Suprapubic skin (tissue), 4 donors: ENCODE data around the gene SERPING1.

Source experiments
- CTCF ChIP-seq, 2 donors: fragments of 200-600 bp in 1 of 2; fragments of 450-650 bp in 1 of 2; sonication (generic) in 1 of 2; IDR thresholded peaks; one replicate each; pipeline ENCODE4 v1.5.1; 2016 to 2019; ENCODE audit warnings: antibody characterized with exemption in 2 of 2, mild to moderate bottlenecking in 1 of 2, moderate library complexity in 1 of 2
- EP300 ChIP-seq: sonication (generic); formaldehyde crosslinking; IDR thresholded peaks from one replicate; pipeline ENCODE4 v1.6.1; 2017; ENCODE audit warnings: antibody characterized with exemption
- POLR2A ChIP-seq, 2 donors: fragments of 450-650 bp; IDR thresholded peaks; one replicate each; pipeline ENCODE4 v1.6.1; 2017; ENCODE audit warnings: antibody characterized with exemption in 2 of 2, mild to moderate bottlenecking in 2 of 2, moderate library complexity in 2 of 2
- POLR2AphosphoS5 ChIP-seq, 3 donors: sonication (generic); formaldehyde crosslinking; IDR thresholded peaks; one replicate each; pipeline ENCODE4 v1.6.1; 2017; ENCODE audit warnings: antibody characterized with exemption in 3 of 3

- TF ChIP-seq POLR2A (IDR thresholded peaks at IDR 0.05) (no peak), CTCF (IDR thresholded peaks at IDR 0.05) (no peak), POLR2AphosphoS5 (IDR thresholded peaks at IDR 0.05) (no peak), EP300 (no peak)
These were observed 49.9 kb downstream of the SERPING1 start for GRCh38 chr11:57647372-57647771.
